ENCODE data around the gene ZNF367.

DNA sequence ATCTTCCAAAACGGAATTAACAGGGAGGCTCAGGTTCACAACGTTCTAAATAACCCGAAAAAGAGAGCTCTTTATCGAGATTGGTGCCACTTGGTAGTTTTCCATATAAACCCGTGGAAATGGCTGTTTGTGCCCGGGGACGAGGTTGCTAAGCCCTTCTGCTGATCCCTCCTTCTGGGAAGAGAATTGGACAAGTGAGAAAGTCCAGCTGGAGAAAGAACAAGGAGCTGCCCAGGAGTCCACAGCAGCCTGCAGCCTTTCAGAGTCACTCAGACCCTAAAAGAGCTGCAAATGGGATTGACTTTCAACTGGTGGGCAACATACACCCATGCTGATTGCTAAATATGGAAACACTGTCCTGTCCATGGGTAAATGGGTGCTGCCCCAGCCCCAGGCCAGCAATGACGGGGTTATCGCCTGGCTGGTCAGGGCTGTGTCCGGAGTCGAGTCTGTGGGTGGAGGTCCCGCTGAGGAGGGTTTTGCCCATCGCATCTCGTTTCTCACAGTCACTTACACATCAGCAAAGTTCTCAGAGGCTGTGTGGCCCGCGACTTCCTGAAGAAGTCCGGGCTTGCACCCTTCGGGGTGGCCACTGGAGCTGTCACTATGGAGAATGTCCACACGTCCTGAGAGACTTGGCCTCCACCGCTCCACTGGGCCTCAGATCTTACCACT is 75.5 kb downstream of the ZNF367 start:
- TF ChIP-seq, protein P1, sequence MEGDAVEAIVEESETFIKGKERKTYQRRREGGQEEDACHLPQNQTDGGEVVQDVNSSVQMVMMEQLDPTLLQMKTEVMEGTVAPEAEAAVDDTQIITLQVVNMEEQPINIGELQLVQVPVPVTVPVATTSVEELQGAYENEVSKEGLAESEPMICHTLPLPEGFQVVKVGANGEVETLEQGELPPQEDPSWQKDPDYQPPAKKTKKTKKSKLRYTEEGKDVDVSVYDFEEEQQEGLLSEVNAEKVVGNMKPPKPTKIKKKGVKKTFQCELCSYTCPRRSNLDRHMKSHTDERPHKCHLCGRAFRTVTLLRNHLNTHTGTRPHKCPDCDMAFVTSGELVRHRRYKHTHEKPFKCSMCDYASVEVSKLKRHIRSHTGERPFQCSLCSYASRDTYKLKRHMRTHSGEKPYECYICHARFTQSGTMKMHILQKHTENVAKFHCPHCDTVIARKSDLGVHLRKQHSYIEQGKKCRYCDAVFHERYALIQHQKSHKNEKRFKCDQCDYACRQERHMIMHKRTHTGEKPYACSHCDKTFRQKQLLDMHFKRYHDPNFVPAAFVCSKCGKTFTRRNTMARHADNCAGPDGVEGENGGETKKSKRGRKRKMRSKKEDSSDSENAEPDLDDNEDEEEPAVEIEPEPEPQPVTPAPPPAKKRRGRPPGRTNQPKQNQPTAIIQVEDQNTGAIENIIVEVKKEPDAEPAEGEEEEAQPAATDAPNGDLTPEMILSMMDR (IDR thresholded peaks at IDR 0.05) = no peak
- no peak for TF ChIP-seq EP300 (IDR thresholded peaks at IDR 0.05)
- no peak for TF ChIP-seq POLR2AphosphoS5 (IDR thresholded peaks at IDR 0.05)
